Endometrial microvascular endothelial cells (primary cell): Measurements from ENCODE around the gene GAB2. TPM values are rescaled to one million over a fixed set of nuclear protein-coding genes. Genes with fewer than 3 reads are reported as not detected.

Source experiments
- in situ Hi-C: cut with HindIII; loops from 2 replicates; pipeline ENCODE4 v1.10.0; 2017; ENCODE audit warnings: low sequenced_read_pairs, low pct_unique_long_range_greater_than_20kb; ENCODE audit errors: inconsistent ontology term
- total RNA-seq: library from RNA; depleted of rRNA; stranded (reverse); fragments of >200 nt; gene quantifications from one replicate; pipeline ENCODE4 v1.2.3, GENCODE V29; 2015; ENCODE audit errors: inconsistent ontology term

GAB2 gene
- total RNA-seq, 1 donor from 2014 or later, result 16.8 TPM

- in situ Hi-C loops, result no loop called here
These were observed 10.9 kb downstream of the GAB2 start for GRCh38 chr11:78406568-78407196.

- in situ Hi-C loops, result no loop called here
These were observed 11.8 kb downstream of the GAB2 start for GRCh38 chr11:78405805-78406204.

DNA sequence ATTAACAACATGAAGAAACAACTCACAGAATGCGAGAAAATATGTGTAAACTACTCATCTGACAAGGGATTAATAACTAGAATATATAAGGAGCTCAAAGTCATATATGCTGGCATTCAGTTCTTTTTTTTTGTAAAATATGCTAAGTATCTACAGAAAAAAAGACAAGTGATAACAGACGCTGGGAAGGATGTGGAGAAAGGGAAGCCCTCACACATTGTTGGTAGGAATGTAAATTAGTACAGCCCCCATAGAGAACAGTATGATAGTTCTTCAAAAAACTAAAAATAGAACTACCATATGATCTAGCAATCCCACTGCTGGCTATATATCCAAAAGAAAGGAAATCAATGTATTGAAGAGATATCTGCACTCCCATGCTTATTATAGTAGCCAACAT, 13.8 kb downstream of the GAB2 start:
- in situ Hi-C loops, result no loop called here

GRCh38 chr11:78402847-78403246, 14.8 kb downstream of the GAB2 start:
- in situ Hi-C loops, result no loop called here

DNA sequence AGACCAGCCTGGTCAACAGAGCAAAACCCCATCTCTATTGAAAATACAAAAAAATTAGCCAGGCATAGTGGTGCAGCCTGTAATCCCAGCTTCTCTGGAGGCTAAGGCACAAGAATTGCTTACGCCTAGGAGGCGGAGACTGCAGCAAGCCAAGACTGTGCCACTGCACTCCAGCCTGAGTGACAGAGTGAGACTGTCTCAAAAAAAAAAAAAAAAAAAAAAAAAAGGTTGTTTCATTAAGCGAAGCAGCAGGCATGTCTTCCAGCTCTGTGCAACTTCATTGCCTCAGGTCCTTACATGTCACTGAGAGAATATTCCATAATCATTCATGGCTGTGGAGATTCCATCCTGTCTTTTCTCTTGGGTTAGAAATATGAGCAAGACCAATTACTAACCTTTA, 16.9 kb downstream of the GAB2 start:
- in situ Hi-C loops, result no loop called here

DNA sequence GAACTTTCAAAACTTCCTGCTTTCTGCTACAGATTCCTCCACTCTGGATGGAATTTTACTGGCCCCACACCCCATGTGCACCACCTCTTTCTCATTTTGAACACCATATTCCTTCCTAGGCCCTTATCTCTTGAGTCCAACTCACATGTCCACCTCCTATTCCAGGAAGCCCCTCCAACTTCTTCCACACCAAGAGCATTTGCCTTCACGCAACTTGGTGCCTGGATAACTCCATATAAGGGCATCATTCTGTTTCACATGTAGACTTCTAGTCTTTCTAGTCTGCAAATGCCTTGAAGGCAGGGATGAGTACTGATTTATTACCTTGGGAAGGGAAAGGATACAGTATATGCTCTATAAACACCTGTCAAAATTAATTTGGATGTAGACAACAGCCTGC, 17.5 kb downstream of the GAB2 start:
- in situ Hi-C loops, result no loop called here

- in situ Hi-C loops, result no loop called here
These were observed 18.5 kb downstream of the GAB2 start for GRCh38 chr11:78399136-78399535.

- in situ Hi-C loops, result no loop called here
These were observed 18.9 kb downstream of the GAB2 start for GRCh38 chr11:78398715-78399114.

- in situ Hi-C loops, result no loop called here
These were observed 20.2 kb downstream of the GAB2 start for GRCh38 chr11:78397398-78397797.

DNA sequence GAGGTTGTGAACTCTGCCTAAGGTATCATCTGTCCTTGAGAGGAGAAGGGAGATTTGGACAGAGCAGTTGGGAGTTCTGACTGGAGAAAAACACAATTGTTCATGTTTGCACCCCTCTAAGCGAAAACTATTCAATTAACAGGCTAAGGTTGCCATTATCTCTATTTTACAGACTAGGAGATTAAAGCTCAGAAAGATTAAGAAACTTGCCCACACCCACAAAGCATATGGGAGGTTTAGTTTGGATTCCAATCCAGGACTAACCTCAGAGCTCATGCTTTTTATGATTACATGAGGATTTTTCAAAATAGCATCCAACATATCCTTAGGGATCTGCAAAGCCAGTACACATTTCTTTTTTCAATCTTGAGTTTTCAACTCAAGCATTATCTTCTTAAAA, 22.0 kb downstream of the GAB2 start:
- in situ Hi-C loops, result no loop called here

DNA sequence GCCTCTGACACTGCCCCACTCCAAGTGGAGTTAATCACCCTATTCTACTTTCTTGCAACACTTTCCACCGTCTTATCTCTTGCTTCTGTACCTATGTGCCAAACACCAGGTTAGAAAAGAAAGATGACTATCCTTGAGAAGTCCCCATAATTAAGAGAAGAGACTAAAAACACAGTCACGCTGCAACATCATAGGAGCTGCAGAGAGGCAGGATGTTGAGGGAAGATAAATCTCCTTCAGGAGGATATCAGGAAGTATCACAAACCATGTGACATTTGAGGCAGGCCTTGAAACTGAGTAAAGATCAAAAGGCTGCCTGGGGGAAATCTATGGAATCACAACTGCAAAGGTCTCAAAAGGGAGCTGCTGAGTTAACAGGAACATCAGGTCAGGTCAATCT, 24.8 kb downstream of the GAB2 start:
- in situ Hi-C loops, result no loop called here

DNA sequence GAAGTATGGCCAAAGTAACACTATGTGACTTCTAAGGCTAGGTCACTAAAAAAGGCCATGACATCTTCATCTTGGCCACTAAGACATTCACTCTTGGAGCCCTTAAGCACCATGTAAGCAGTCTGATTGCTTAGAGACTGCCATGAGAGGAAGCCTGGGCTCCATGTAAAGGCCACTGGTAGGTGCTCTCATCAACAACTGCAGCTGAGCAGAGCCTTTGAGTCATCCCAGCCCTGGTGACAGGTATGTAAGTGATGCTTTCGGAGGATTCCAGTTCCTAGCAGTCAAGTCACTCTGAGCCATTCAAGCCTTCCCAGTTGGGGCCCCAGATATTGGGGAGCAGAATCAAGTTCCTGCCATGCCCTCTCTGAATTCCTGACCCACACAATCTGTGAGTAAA, 26.2 kb downstream of the GAB2 start:
- in situ Hi-C loops, result no loop called here

DNA sequence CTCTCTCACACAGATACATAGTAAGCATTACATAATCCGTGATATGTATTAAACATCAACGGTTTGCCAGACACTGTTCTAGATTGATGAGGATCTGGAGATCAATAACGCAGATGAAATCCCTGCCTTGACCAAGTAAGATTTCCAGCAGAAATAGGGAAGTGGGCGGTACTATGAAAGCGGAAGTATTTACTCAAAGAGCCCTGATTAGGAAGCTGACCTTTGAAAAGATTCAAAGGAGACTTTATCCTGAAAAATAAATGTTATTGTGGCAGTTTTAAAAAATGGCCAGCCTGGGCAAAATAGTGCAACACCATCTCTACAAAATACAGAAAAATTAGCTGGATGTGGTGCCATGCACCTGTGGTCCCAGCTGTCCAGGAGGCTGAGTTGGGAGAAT, 26.8 kb downstream of the GAB2 start:
- in situ Hi-C loops, result no loop called here

DNA sequence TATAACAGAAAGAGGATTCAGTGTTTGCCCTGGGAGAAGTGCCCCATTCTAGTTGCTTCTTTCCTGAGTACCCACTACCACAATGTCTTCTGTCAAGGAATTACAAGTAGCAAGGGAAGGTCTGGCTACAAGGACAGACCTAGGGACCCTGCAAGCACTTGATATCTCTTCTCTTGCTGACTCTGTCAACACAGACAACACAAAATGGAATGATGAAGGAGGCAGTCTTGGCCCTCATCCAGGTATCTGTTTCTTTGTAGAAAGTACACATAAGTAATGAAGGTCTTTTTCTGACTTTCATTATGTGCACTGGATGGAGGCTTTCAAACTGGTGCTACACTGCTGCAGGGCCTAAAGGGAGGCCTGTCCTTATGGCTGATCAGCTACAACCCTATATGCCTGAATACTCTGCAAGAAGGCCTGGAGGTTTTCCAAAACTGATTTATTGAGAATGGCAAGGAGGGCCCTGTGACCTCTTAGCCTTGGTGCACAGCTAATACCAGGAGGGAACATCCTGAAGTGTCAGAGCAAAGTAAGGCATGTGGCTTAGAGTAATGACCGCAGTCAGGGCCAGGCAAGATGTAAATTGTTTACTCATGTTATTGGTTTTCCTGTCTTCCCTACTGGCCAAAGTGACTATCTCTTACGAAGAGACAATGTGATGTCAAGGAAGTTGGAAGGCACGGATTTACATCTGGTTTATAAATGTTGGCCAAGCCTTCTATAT, 31.2 kb downstream of the GAB2 start:
- in situ Hi-C loops, result no loop called here

GRCh38 chr11:78385205-78385604, 32.4 kb downstream of the GAB2 start:
- in situ Hi-C loops, result no loop called here

DNA sequence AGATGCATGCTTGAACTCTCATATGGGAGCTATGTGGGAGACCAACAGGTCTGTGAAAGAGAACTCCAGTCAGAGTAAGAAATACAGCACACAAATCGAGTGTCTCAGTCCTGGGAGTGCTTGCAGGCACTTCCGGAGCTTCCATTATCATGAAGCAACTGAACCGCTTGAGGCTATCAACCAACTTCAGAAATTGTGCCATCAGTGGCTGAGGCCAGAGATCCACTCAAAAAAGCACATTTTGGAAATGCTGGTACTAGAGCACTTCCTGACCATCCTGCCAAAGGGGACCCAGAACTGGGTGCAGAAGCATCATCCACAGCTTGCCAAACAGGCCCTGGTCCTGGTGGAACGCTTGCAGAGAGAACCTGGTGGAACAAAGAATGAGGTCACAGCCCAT, 33.4 kb downstream of the GAB2 start:
- in situ Hi-C loops, result no loop called here

- in situ Hi-C loops, result no loop called here
These were observed 35.8 kb downstream of the GAB2 start for GRCh38 chr11:78381865-78382264.

GRCh38 chr11:78380615-78381051, 37.0 kb downstream of the GAB2 start:
- in situ Hi-C loops, result no loop called here

DNA sequence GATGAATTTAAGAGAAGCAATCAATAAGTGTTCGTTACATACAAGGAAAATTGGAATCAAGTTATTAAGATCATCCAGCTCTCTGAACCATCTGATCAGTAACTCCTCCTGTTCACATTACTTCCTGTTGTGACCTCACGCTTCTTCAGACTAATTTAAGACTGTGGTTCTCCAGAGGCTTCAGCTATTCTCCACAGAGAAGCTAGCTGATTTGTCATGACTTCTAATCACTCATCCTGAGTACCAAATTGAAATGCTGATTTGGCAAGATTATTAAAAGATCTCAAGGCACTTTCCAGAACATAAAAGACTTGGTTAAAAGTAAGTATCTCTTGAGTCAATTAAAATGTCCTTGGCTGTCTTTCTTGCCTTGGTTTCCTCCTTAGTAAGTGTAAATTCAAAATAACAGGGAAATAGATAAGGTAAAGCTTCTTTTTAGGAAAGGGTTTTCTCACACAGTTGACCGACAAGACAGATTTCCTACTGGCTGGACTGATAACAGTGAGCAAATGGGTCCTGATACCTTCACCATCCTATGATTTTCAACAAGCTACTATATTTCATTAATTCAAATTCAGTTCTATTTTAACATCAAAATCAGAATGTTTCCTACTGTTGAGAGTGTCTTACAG, 38.5 kb downstream of the GAB2 start:
- in situ Hi-C loops, result no loop called here
